ENCODE results near the gene FRMPD1. TPM values are rescaled to one million over a fixed set of nuclear protein-coding genes. Genes with fewer than 3 reads are reported as not detected.

The FRMPD1 gene
- total and polyA plus RNA-seq, 9 donors, result 0.01 to 0.46 (median 0.26) TPM; not detected in 4

- H3K4me1 ChIP-seq (ENCODE audit: insufficient read depth), result no peaks in the 10 kb centered on the region
- TF ChIP-seq EP300 (IDR thresholded peaks at IDR 0.05), result no peak
- intact Hi-C loops (cut with DNase I), result no loop called here
- DNase-seq, result no peak
- H3K27me3 ChIP-seq, result no peaks in the 10 kb centered on the region
- no peaks in the 10 kb centered on the region for H3K9me3 ChIP-seq
- H3K4me3 ChIP-seq, result no peak overlapping the region
- no peak overlapping the region for H3K27ac ChIP-seq
- H3K36me3 ChIP-seq, result no peaks in the 10 kb centered on the region
- 88 to 93% (median 92%) methylated on average over 2 of the region's 2 CpGs for WGBS, 3 donors
Observed at GRCh38 chr9:37790096-37790495, 139.3 kb downstream of the FRMPD1 start.

- WGBS, 3 donors, result 82 to 86% (median 85%) methylated on average over 5 of the region's 5 CpGs
- no peaks in the 10 kb centered on the region for H3K36me3 ChIP-seq
- H3K27ac ChIP-seq, result no peak overlapping the region
- no peaks in the 10 kb centered on the region for H3K4me1 ChIP-seq (ENCODE audit: insufficient read depth)
- no peaks in the 10 kb centered on the region for H3K27me3 ChIP-seq
- intact Hi-C loops (cut with DNase I), result no loop called here
- H3K9me3 ChIP-seq, result no peaks in the 10 kb centered on the region
- H3K4me3 ChIP-seq, result no peak overlapping the region
- no peak for DNase-seq
- TF ChIP-seq EP300 (IDR thresholded peaks at IDR 0.05) (no peak), POLR2A (IDR thresholded peaks at IDR 0.05) (no peak), CTCF (IDR thresholded peaks at IDR 0.05) (no peak)
Observed at GRCh38 chr9:37792122-37792521, 141.4 kb downstream of the FRMPD1 start.

GRCh38 chr9:37796232-37796631 lies 145.5 kb downstream of the FRMPD1 start:
- DNase-seq, result no peak
- WGBS, 3 donors, result 47 to 58% (median 53%) methylated on average over 2 of the region's 2 CpGs
- H3K4me3 ChIP-seq, result no peak overlapping the region
- H3K27ac ChIP-seq, result no peak overlapping the region
- H3K9me3 ChIP-seq, result no peaks in the 10 kb centered on the region
- peaks cover 9% of the 10 kb centered on the region for H3K4me1 ChIP-seq (ENCODE audit: insufficient read depth)
- TF ChIP-seq EP300 (IDR thresholded peaks at IDR 0.05) (no peak), CTCF (IDR thresholded peaks at IDR 0.05) (no peak), POLR2A (IDR thresholded peaks at IDR 0.05) (no peak)
- no peaks in the 10 kb centered on the region for H3K36me3 ChIP-seq
- intact Hi-C loops (cut with DNase I), result no loop called here
- no peaks in the 10 kb centered on the region for H3K27me3 ChIP-seq

Other genes with a start within 250 kb of the FRMPD1 start
- 100 to 1,000 TPM in 3 of 7 donors, 10 to 100 TPM in 4; 87.5 to 138 (median 91.3) TPM for gene GRHPR, start 228.3 kb upstream of the FRMPD1 start, total RNA-seq
- gene GRHPR, start 228.3 kb upstream of the FRMPD1 start, polyA plus RNA-seq, result 100 to 1,000 TPM in 1 of 2 donors, 10 to 100 TPM in 1; 93.2 to 104 TPM
- gene ZBTB5, start 185.5 kb upstream of the FRMPD1 start, total RNA-seq, result 10 to 100 TPM; 10.2 to 13.7 (median 11.8) TPM
- gene ZBTB5, start 185.5 kb upstream of the FRMPD1 start, polyA plus RNA-seq, result 10 to 100 TPM in 1 of 2 donors, 1 to 10 TPM in 1; 7.4 to 12.4 TPM
- gene POLR1E, start 165.0 kb upstream of the FRMPD1 start, total RNA-seq, result 10 to 100 TPM; 26.3 to 45.8 (median 38.0) TPM
- 10 to 100 TPM; 41.8 to 48.9 TPM for gene POLR1E, start 165.0 kb upstream of the FRMPD1 start, polyA plus RNA-seq
- gene FBXO10, start 74.6 kb upstream of the FRMPD1 start, total RNA-seq, result 1 to 10 TPM; 3.0 to 7.2 (median 4.7) TPM
- gene FBXO10, start 74.6 kb upstream of the FRMPD1 start, polyA plus RNA-seq, result 1 to 10 TPM; 3.2 to 6.7 TPM
- 100 to 1,000 TPM in 1 of 7 donors, 10 to 100 TPM in 6; 47.5 to 106 (median 58.2) TPM for gene TOMM5, start 58.4 kb upstream of the FRMPD1 start, total RNA-seq
- gene TOMM5, start 58.4 kb upstream of the FRMPD1 start, polyA plus RNA-seq, result 10 to 100 TPM; 81.1 to 85.7 TPM
- gene TRMT10B, start 102.9 kb downstream of the FRMPD1 start, total RNA-seq, result 10 to 100 TPM in 4 of 7 donors, 1 to 10 TPM in 3; 6.7 to 13.6 (median 12.1) TPM
- 1 to 10 TPM; 9.3 to 9.9 TPM for gene TRMT10B, start 102.9 kb downstream of the FRMPD1 start, polyA plus RNA-seq
- 10 to 100 TPM; 28.8 to 40.0 (median 35.2) TPM for gene EXOSC3, start 134.1 kb downstream of the FRMPD1 start, total RNA-seq
- gene EXOSC3, start 134.1 kb downstream of the FRMPD1 start, polyA plus RNA-seq, result 10 to 100 TPM; 21.1 to 21.8 TPM
- 10 to 100 TPM; 15.9 to 39.8 (median 26.6) TPM for gene DCAF10, start 149.8 kb downstream of the FRMPD1 start, total RNA-seq
- gene DCAF10, start 149.8 kb downstream of the FRMPD1 start, polyA plus RNA-seq, result 10 to 100 TPM in 1 of 2 donors, 1 to 10 TPM in 1; 9.0 to 16.4 TPM

All from ovary (tissue), 9 donors.